NCI-H69 (cell line): ENCODE measurements around the gene CNBP.
A peak's percentile ranks its signal among the peaks of the same experiment; 100 is the strongest.

Experiments
- DNase-seq: peaks from one replicate; lab custom pipeline; 2025; lab: John Stamatoyannopoulos, UW

CNBP gene

GRCh38 chr3:129131465-129132088 is 52.1 kb downstream of the CNBP start:
- no peak for DNase-seq

GRCh38 chr3:129130291-129130813 is 53.3 kb downstream of the CNBP start:
- DNase-seq = no peak

GRCh38 chr3:129128357-129129155 is 55.1 kb downstream of the CNBP start:
- no peak for DNase-seq

GRCh38 chr3:129126726-129127280 is 56.9 kb downstream of the CNBP start:
- DNase-seq = no peak

GRCh38 chr3:129123314-129124060 is 60.2 kb downstream of the CNBP start:
- DNase-seq = peak; percentile 8

GRCh38 chr3:129122412-129123011 is 61.2 kb downstream of the CNBP start:
- peak; percentile 26 for DNase-seq

- DNase-seq = peak; percentile 86
These were observed 61.8 kb downstream of the CNBP start, which contains the start of gene RAB43 for GRCh38 chr3:129121792-129122411. TSS of gene RAB43 (minus strand) at chr3:129121804. CDS start at chr3:129121489, 315 bp downstream.

GRCh38 chr3:129121016-129121791 is 62.5 kb downstream of the CNBP start:
- no peak for DNase-seq

- DNase-seq = peak; percentile 11
These were observed 63.3 kb downstream of the CNBP start for GRCh38 chr3:129120254-129121004.

GRCh38 chr3:129119365-129120100 is 64.2 kb downstream of the CNBP start:
- DNase-seq = no peak

GRCh38 chr3:129118745-129119144 is 65.0 kb downstream of the CNBP start:
- no peak for DNase-seq
